Thymus (tissue), 11 donors: ENCODE data around the gene GSKIP. TPM values are rescaled to one million over a fixed set of nuclear protein-coding genes. Genes with fewer than 3 reads are reported as not detected.
"Not testable (repeated sequence)": the region's sequence is repeated elsewhere in the genome, so short reads cannot be mapped to it uniquely, and the experiment has no call there.

Experiments
- DNase-seq, 9 donors: peaks; one replicate each; pipeline ENCODE4 v3.0.0-alpha.2; 2013; ENCODE audit warnings: low spot score in 9 of 9, low read depth in 6 of 9, missing footprints in 1 of 9
- H3K27ac ChIP-seq, 2 donors: one replicate each; pipeline ENCODE4 v1.5.1; 2013; ENCODE audit warnings: control low read depth in 1 of 2, low read depth in 1 of 2, low read length in 1 of 2, mild to moderate bottlenecking in 1 of 2, moderate library complexity in 1 of 2
- H3K27me3 ChIP-seq, 2 donors: one replicate each; pipeline ENCODE4 v1.5.1; 2013; ENCODE audit warnings: low read length in 1 of 2; ENCODE audit not compliant: control insufficient read depth in 2 of 2, insufficient read depth in 1 of 2
- H3K36me3 ChIP-seq, 2 donors: one replicate each; pipeline ENCODE4 v1.5.1; 2013; ENCODE audit warnings: low read length in 1 of 2, mild to moderate bottlenecking in 1 of 2, moderate library complexity in 1 of 2; ENCODE audit not compliant: control insufficient read depth in 2 of 2, insufficient read depth in 2 of 2
- H3K4me1 ChIP-seq, 2 donors: one replicate each; pipeline ENCODE4 v1.5.1; 2013; ENCODE audit warnings: low read length in 2 of 2; ENCODE audit not compliant: control insufficient read depth in 2 of 2, insufficient read depth in 2 of 2
- H3K4me3 ChIP-seq, 2 donors: one replicate each; pipeline ENCODE4 v1.5.1; 2013; ENCODE audit warnings: low read length in 2 of 2, control low read depth in 1 of 2, mild to moderate bottlenecking in 1 of 2
- H3K9me3 ChIP-seq, 2 donors: one replicate each; pipeline ENCODE4 v1.5.1; 2013; ENCODE audit warnings: low read length in 1 of 2, mild to moderate bottlenecking in 1 of 2; ENCODE audit not compliant: control insufficient read depth in 2 of 2, insufficient read depth in 1 of 2
- WGBS: extraction: QIAGEN DNeasy Blood & Tissue Kit; methylation state at CpG from one replicate; pipeline ENCODE4 v1.1.7; 2013; 5-methylcytosine and 5-hydroxymethylcytosine counted together
- polyA plus RNA-seq: library from polyadenylated mRNA; stranded (reverse); fragments of 200-250 nt; gene quantifications from one replicate; pipeline ENCODE4 v1.2.3, GENCODE V29; 2013
- total RNA-seq: library from RNA; stranded (reverse); fragments of 120-200 nt; gene quantifications from one replicate; pipeline ENCODE4 v1.2.4, GENCODE V29; 2013
- donor health status: healthy.

GSKIP gene
- total and polyA plus RNA-seq, 2 donors = 20.8 to 23.8 TPM

- not testable (repeated sequence) for DNase-seq, H3K4me1 ChIP-seq, H3K9me3 ChIP-seq, H3K27ac ChIP-seq, H3K4me3 ChIP-seq, H3K27me3 ChIP-seq, H3K36me3 ChIP-seq
- WGBS = 98% methylated on average over 2 of the region's 2 CpGs
Measured at GRCh38 chr14:96347957-96348356, 15.4 kb upstream of the GSKIP start.

DNA sequence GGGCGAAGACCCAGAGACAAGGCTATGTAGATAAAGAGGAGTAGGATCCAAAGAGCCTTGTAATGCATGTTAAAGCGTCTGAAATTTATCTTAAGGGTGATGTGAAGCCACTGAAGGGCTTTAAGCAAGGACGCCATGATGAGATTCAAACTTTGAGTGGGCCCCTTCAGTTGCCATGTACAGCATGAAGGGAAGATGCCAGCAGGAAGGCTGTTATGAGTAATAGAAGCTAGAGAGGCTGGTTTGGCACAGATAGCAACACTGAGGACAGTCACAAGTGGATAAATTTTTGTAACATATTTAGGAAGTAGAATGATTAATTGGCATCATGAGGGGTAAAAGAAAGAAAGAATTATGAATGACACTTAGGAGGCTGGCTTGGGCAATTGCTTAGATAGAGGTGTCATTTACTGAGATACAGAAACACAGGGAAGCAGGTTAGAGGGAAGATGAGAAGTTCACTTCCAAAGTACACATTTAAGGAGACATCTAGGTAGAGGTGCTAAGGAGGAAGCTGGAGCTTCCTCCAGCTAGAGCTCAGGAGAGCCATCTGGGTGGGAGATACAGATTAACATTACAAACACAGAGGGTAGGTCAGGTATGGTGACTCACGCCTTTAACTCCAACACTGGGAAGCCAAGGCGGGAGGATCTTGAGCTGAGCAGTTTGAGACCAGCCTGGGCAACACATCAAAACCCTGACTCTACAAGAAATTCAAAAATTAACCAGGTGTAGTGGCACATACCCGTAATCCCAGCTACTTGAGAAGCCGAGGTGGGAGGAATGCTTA, 13.8 kb upstream of the GSKIP start:
- Histone ChIP-seq H3K9me3 (no peaks in the 10 kb centered on the region), H3K4me1 (no peaks in the 10 kb centered on the region), H3K27ac (no peak overlapping the region), H3K4me3 (no peak overlapping the region), H3K27me3 (no peaks in the 10 kb centered on the region), H3K36me3 (peaks cover 3% of the 10 kb centered on the region in 2 donors)
- 97% methylated on average over 7 of the region's 7 CpGs for WGBS
- DNase-seq = no peak

- Histone ChIP-seq H3K9me3 (no peaks in the 10 kb centered on the region), H3K4me3 (no peak overlapping the region), H3K27ac (no peak overlapping the region), H3K27me3 (no peaks in the 10 kb centered on the region), H3K4me1 (no peaks in the 10 kb centered on the region), H3K36me3 (peaks cover 0 to 3% of the 10 kb centered on the region in 2 donors)
- no peak for DNase-seq
- 99% methylated on average over 3 of the region's 3 CpGs for WGBS
Measured at GRCh38 chr14:96351986-96352385, 11.3 kb upstream of the GSKIP start.

DNA sequence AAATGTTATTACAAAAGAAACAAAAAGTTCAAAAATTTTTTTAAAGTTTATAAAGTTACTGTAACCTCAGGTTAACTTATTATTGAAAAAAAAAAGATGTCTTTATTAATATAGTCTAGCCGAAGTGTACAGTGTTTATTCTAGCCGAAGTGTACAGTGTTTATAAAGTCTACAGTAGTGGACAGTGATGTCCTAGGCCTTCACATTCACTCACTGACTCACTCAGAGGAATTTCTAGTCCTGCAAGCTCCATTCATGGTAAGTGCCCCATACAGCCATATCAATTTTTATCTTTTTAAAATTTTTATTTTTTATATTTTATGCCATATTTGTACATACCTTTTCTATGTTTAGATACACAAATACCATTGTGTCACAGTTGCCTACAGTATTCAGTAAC, 10.6 kb upstream of the GSKIP start:
- no peaks in the 10 kb centered on the region for H3K9me3 ChIP-seq
- WGBS = 99% methylated on average over 2 of the region's 2 CpGs

DNA sequence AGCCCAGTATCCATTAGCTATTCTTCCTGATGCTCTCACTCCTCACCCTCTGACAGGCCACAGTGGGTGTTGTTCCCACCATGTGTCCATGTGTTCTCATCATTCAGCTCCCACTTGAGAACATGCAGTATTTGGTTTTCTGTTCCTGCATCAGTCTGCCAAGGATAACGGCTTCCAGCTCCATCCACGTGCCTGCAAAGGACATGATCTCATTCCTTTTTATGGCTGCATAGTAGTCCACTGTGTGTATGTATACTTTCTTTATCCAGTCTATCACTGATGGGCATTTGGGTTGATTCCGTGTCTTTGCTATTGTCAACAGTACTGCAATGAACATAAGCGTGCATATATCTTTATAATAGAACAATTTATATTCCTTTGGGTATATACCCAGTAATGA, 9.1 kb upstream of the GSKIP start:
- H3K36me3 ChIP-seq = no peaks in the 10 kb centered on the region
- H3K27ac ChIP-seq = no peak overlapping the region
- no peaks in the 10 kb centered on the region for H3K27me3 ChIP-seq
- no peak for DNase-seq
- 98% methylated on average over 4 of the region's 4 CpGs for WGBS
- no peaks in the 10 kb centered on the region for H3K9me3 ChIP-seq
- H3K4me3 ChIP-seq = no peak overlapping the region
- no peaks in the 10 kb centered on the region for H3K4me1 ChIP-seq

More for the DNA sequence above, 10.6 kb upstream of the GSKIP start:
- Histone ChIP-seq H3K4me3 (no peak overlapping the region), H3K36me3 (peaks cover 0 to under 1% of the 10 kb centered on the region in 2 donors), H3K27ac (no peak overlapping the region), H3K27me3 (no peaks in the 10 kb centered on the region), H3K4me1 (no peaks in the 10 kb centered on the region)
- DNase-seq = no peak

DNA sequence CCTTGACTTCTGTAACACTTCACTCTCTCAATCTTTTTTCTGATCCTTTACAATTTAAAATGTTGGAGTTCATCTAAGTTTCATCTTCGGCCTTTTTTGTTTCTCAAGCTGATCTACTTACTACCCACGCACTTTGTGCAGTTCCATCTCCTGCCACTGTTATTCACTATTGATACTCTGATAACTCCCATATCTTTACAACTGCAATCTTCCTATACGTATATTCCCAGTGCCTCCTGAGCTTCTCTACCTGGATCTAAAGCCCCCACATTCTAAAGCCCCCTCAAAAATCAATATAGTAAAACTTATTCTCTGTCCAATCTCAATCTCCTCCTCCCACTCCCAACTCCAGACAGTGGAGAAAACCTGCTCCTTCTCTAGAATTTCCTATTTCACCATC, 6.1 kb upstream of the GSKIP start:
- peaks cover 3 to 6% of the 10 kb centered on the region in 2 donors for H3K4me1 ChIP-seq
- H3K27ac ChIP-seq = no peak overlapping the region
- H3K27me3 ChIP-seq = no peaks in the 10 kb centered on the region
- no peak for DNase-seq
- no peaks in the 10 kb centered on the region for H3K9me3 ChIP-seq
- WGBS = 98% methylated on average over 3 of the region's 3 CpGs
- no peak overlapping the region for H3K4me3 ChIP-seq
- H3K36me3 ChIP-seq = no peaks in the 10 kb centered on the region

DNA sequence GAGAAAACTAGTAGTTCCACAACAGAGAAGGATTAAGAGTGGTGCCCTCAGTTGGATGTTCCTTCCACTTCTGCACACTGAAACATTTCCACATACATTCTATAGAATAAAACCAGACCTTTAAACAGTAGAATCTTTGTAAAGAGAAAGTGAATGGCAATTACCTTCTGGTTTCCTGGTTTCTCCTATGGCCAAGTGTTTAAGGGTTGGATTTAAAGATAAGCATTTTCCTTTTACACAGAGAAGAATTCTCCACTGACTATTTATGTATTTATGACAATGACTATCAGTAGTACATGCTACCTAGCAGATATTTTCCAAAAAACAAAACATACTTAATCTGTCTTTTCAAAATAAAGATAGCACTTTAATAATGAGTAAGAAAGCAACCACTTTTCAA, 3.4 kb upstream of the GSKIP start:
- no peak overlapping the region for H3K27ac ChIP-seq
- H3K36me3 ChIP-seq = no peaks in the 10 kb centered on the region
- H3K4me3 ChIP-seq = no peak overlapping the region
- no peaks in the 10 kb centered on the region for H3K9me3 ChIP-seq
- no peaks in the 10 kb centered on the region for H3K27me3 ChIP-seq
- peaks cover 10 to 11% of the 10 kb centered on the region in 2 donors for H3K4me1 ChIP-seq
- no peak for DNase-seq

- H3K27me3 ChIP-seq = no peaks in the 10 kb centered on the region
- no peaks in the 10 kb centered on the region for H3K36me3 ChIP-seq
- peak overlapping the region; percentile 89 to 98 for H3K27ac ChIP-seq
- peaks cover 10 to 11% of the 10 kb centered on the region in 2 donors for H3K4me1 ChIP-seq
- H3K9me3 ChIP-seq = no peaks in the 10 kb centered on the region
- peak overlapping the region; percentile 77 to 96 for H3K4me3 ChIP-seq
- peak; percentile 43 to 87 (median 67) for DNase-seq
- 1% methylated on average over 27 of the region's 27 CpGs for WGBS
Measured at GRCh38 chr14:96362071-96362964, 1.0 kb upstream of the GSKIP start.

DNA sequence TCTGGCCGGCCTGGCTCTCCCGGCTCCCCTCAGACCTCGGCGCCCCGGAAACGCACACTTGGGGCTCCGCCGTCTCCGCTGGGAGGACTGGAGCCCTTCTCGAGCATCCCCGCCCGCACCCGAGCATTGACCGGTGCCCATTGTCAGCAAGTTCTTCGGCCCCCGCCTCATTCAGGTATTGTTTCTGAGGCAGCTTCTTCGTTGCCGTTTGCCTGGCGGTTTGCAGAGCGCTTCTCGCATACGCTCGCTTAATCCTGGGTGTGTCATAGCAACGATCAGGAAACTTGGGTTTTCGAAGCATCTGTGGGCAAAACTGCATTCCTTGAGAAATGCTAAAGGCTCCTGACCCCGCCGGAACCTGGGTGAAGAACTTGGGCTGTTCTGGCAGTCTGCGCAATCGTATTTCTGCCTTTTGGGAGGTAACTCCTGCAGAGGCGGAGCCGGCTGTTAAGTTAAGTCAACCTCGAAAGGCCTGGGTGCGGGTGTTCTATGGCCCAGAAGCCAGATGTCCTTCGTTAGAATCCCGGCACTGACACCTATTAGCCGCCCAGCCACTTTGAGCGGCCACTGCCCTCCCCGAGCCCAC, 518 bp downstream of the GSKIP start:
- peak; percentile 8 to 67 (median 34) for DNase-seq
- 1% methylated on average over 38 of the region's 38 CpGs for WGBS
- Histone ChIP-seq H3K27me3 (no peaks in the 10 kb centered on the region), H3K4me3 (peak overlapping the region; percentile 77 to 90), H3K36me3 (no peaks in the 10 kb centered on the region), H3K27ac (peak overlapping the region; percentile 70 to 78), H3K9me3 (no peaks in the 10 kb centered on the region), H3K4me1 (peaks cover 10 to 11% of the 10 kb centered on the region in 2 donors)
